IMR-90 (cell line): ENCODE results near the gene MPRIP. TPM values are rescaled to one million over a fixed set of nuclear protein-coding genes. Genes with fewer than 3 reads are reported as not detected.

ENCODE experiments used
- ATAC-seq: fragments of 200-7000 bp; cut with Tn5 transposase; 2 replicates; pipeline ENCODE4 v1.9.1; 2020; ENCODE audit warnings: low read depth, mild to moderate bottlenecking, moderate library complexity
- BruUV-seq: library from RNA; stranded (reverse); fragments of 400-500 nt; replicated peaks from 2 replicates; lab custom pipeline; 2021; lab: Mats Ljungman, UMichigan
- CTCF ChIA-PET: fragments of 300-600 bp; formaldehyde crosslinking; extraction: SDS; loops from one replicate; lab custom pipeline; 2021; ENCODE audit warnings: antibody characterized with exemption; lab: Yijun Ruan, JAX
- POLR2A ChIA-PET: fragments of 300-600 bp; sonication (Branson Sonifier 250); formaldehyde crosslinking; loops from one replicate; lab custom pipeline; 2022; ENCODE audit warnings: antibody characterized with exemption; ENCODE audit not compliant: unreplicated experiment; lab: Charles Lee
- DNase-seq: peaks from one replicate; pipeline ENCODE4 v3.0.0; 2013
- H2AFZ ChIP-seq: replicated peaks from 2 replicates; pipeline ENCODE3; 2013; ENCODE audit warnings: low read length, mild to moderate bottlenecking; ENCODE audit not compliant: poor library complexity
- H2AK5ac ChIP-seq: 2 replicates; pipeline ENCODE4 v1.6.1; 2013; ENCODE audit warnings: low read depth, low read length, inconsistent platforms
- H2AK9ac ChIP-seq: replicated peaks from 2 replicates; pipeline ENCODE3; 2013; ENCODE audit warnings: mild to moderate bottlenecking, low read depth, low read length, moderate library complexity; ENCODE audit not compliant: poor library complexity
- H2BK120ac ChIP-seq: 2 replicates; pipeline ENCODE4 v1.6.1; 2013; ENCODE audit warnings: low read depth, low read length, inconsistent platforms
- H2BK15ac ChIP-seq: 3 replicates; pipeline ENCODE4 v1.6.1; 2013; ENCODE audit warnings: low read depth, low read length, inconsistent platforms
- H2BK20ac ChIP-seq: 2 replicates; pipeline ENCODE4 v1.6.1; 2013; ENCODE audit warnings: low read depth, mild to moderate bottlenecking, inconsistent platforms, low read length, moderate library complexity
- H2BK5ac ChIP-seq: 2 replicates; pipeline ENCODE4 v1.6.1; 2013; ENCODE audit warnings: mild to moderate bottlenecking, low read depth, low read length, inconsistent platforms; ENCODE audit not compliant: poor library complexity, severe bottlenecking
- H3K14ac ChIP-seq: replicated peaks from 2 replicates; pipeline ENCODE4 v1.6.1; 2013; ENCODE audit warnings: low read depth, low read length, inconsistent platforms
- H3K18ac ChIP-seq: 2 replicates; pipeline ENCODE4 v1.6.1; 2013; ENCODE audit warnings: low read depth, low read length, control low read depth
- H3K23ac ChIP-seq: 2 replicates; pipeline ENCODE4 v1.6.1; 2013; ENCODE audit warnings: low read depth, low read length, inconsistent platforms
- H3K27ac ChIP-seq: 2 replicates; pipeline ENCODE4 v1.5.1; 2013; ENCODE audit warnings: mild to moderate bottlenecking, control low read depth, low read length; ENCODE audit not compliant: insufficient read depth
- H3K27me3 ChIP-seq: 2 replicates; pipeline ENCODE4 v1.6.1; 2013; ENCODE audit warnings: low read length; ENCODE audit not compliant: control insufficient read depth, insufficient read depth
- H3K36me3 ChIP-seq: 2 replicates; pipeline ENCODE4 v1.6.1; 2013; ENCODE audit warnings: low read length, mixed read lengths; ENCODE audit not compliant: control insufficient read depth, insufficient read depth
- H3K4ac ChIP-seq: 2 replicates; pipeline ENCODE4 v1.6.1; 2013; ENCODE audit warnings: low read depth, low read length, inconsistent platforms
- H3K4me1 ChIP-seq: 2 replicates; pipeline ENCODE4 v1.6.1; 2013; ENCODE audit warnings: low read length, mixed read lengths; ENCODE audit not compliant: control insufficient read depth, insufficient read depth
- H3K4me2 ChIP-seq: 2 replicates; pipeline ENCODE4 v1.6.1; 2013; ENCODE audit warnings: low read depth, mild to moderate bottlenecking, control low read depth, low read length, moderate library complexity
- H3K4me3 ChIP-seq: 2 replicates; pipeline ENCODE4 v1.5.1; 2013; ENCODE audit warnings: low read depth, mild to moderate bottlenecking, control low read depth, low read length, moderate library complexity; ENCODE audit not compliant: insufficient read depth
- H3K56ac ChIP-seq: 2 replicates; pipeline ENCODE4 v1.6.1; 2013; ENCODE audit warnings: low read length, inconsistent platforms; ENCODE audit not compliant: insufficient read depth; ENCODE audit errors: extremely low read depth
- H3K79me1 ChIP-seq, 2 experiments: 2 replicates each; pipeline ENCODE4 v1.6.1; 2013; ENCODE audit warnings: low read length in 2 of 2, inconsistent platforms in 1 of 2, low read depth in 1 of 2
- H3K9ac ChIP-seq: 2 replicates; pipeline ENCODE4 v1.6.1; 2013; ENCODE audit warnings: low read depth, low read length, control low read depth
- H3K9me1 ChIP-seq: 2 replicates; pipeline ENCODE4 v1.6.1; 2013; ENCODE audit warnings: low read length, inconsistent platforms; ENCODE audit not compliant: insufficient read depth
- H3K9me3 ChIP-seq: 2 replicates; pipeline ENCODE4 v1.6.1; 2013; ENCODE audit warnings: low read length; ENCODE audit not compliant: control insufficient read depth, insufficient read depth
- H4K20me1 ChIP-seq: 2 replicates; pipeline ENCODE4 v1.6.1; 2013; ENCODE audit warnings: low read length, inconsistent platforms; ENCODE audit not compliant: insufficient read depth
- H4K5ac ChIP-seq: 2 replicates; pipeline ENCODE4 v1.6.1; 2013; ENCODE audit warnings: mild to moderate bottlenecking, low read depth, low read length, control low read depth
- H4K8ac ChIP-seq, 2 experiments: 2 replicates each; pipeline ENCODE4 v1.6.1; 2013; ENCODE audit warnings: low read depth in 2 of 2, low read length in 2 of 2, control low read depth in 1 of 2, inconsistent platforms in 1 of 2
- H4K91ac ChIP-seq: 2 replicates; pipeline ENCODE4 v1.6.1; 2013; ENCODE audit warnings: low read depth, low read length, inconsistent platforms; ENCODE audit not compliant: insufficient read depth
- CEBPB ChIP-seq: IDR thresholded peaks from 2 replicates; pipeline ENCODE4 v1.6.1; 2012; ENCODE audit warnings: low read depth, low read length, improper control_type of control experiment
- FOS ChIP-seq: fragments of 150-350 bp; IDR thresholded peaks from 2 replicates; pipeline ENCODE4 v1.6.1; 2016; ENCODE audit warnings: low read depth, low read length
- MAFK ChIP-seq: IDR thresholded peaks from 2 replicates; pipeline ENCODE4 v1.6.1; 2012; ENCODE audit warnings: low read depth, low read length, improper control_type of control experiment
- MXI1 ChIP-seq: IDR thresholded peaks from 2 replicates; pipeline ENCODE4 v1.6.1; 2012; ENCODE audit warnings: low read depth, mild to moderate bottlenecking, low read length, moderate library complexity, borderline replicate concordance
- RCOR1 ChIP-seq: IDR thresholded peaks from 2 replicates; pipeline ENCODE4 v1.6.1; 2012; ENCODE audit warnings: mild to moderate bottlenecking, low read length, improper control_type of control experiment; ENCODE audit not compliant: insufficient replicate concordance
- WGBS, 2 experiments: methylation state at CpG; one replicate each; pipeline versions ENCODE4 v1.1.5 to v1.1.7; 2013; ENCODE audit warnings: missing lambda C conversion rate in 2 of 2; ENCODE audit not compliant: insufficient read length in 1 of 2; ENCODE audit errors: extremely low coverage in 2 of 2; 5-methylcytosine and 5-hydroxymethylcytosine counted together
- dilution Hi-C: fragments of 300-500 bp; cut with HindIII; formaldehyde crosslinking; loops from one replicate; pipeline ENCODE4 v1.14.3; 2018; ENCODE audit warnings: low sequenced_read_pairs; ENCODE audit not compliant: unreplicated experiment
- in situ Hi-C: fragments of 300-500 bp; cut with MboI; formaldehyde crosslinking; loops from 3 replicates; pipeline ENCODE4 v1.14.3; 2019; ENCODE audit warnings: low sequenced_read_pairs, inconsistent platforms, mixed read lengths
- intact Hi-C: fragments of 100-400 bp; cut with micrococcal nuclease; formaldehyde crosslinking; loops from 2 replicates; pipeline ENCODE4 v1.10.0; 2022
- polyA plus RNA-seq, 3 experiments: library from polyadenylated mRNA; depleted of rRNA; stranded (reverse); fragments of >200 nt; gene quantifications; 2 replicates each; pipeline ENCODE4 v1.2.3, GENCODE V29; 2012; ENCODE audit warnings: low replicate concordance in 1 of 3
- total RNA-seq: library from RNA; depleted of rRNA; stranded (reverse); fragments of >200 nt; gene quantifications from 2 replicates; pipeline ENCODE4 v1.2.3, GENCODE V29; 2012

Gene MPRIP
- total and polyA plus RNA-seq, 2 of the 4 experiments (the other 2 are of a cell fraction) = 111 to 149 TPM

GRCh38 chr17:17167356-17167755 is 125.1 kb downstream of the MPRIP start:
- ATAC-seq (no peak), DNase-seq (no peak)
- Histone ChIP-seq H3K79me1 (peaks cover 10 to 55% of the 10 kb centered on the region in 2 experiments), H3K4me3 (no peak overlapping the region), H2BK15ac (no peak overlapping the region), H3K4me2 (no peak overlapping the region), H4K5ac (no peak overlapping the region), H3K27me3 (no peaks in the 10 kb centered on the region), H3K27ac (no peak overlapping the region), H2AK5ac (no peak overlapping the region), H3K23ac (no peak overlapping the region), H2BK20ac (no peak overlapping the region), H2AFZ (no peak overlapping the region), H3K56ac (no peak overlapping the region), H3K18ac (no peak overlapping the region), H3K9me3 (no peaks in the 10 kb centered on the region), H3K9ac (no peak overlapping the region), H3K4ac (no peak overlapping the region), H3K4me1 (no peaks in the 10 kb centered on the region), H2AK9ac (peak overlapping the region; percentile 43), H2BK5ac (no peak overlapping the region), H4K20me1 (peaks cover 12% of the 10 kb centered on the region), H4K91ac (no peak overlapping the region), H3K14ac (no peak overlapping the region), H3K36me3 (peaks cover 71% of the 10 kb centered on the region), H3K9me1 (peaks cover 4% of the 10 kb centered on the region; the same call in 1 of the 2 replicates), H2BK120ac (no peak overlapping the region), H4K8ac (no peak overlapping the region)
- dilution Hi-C loops (no loop called here), intact Hi-C loops (no loop called here), in situ Hi-C loops (no loop called here)
- 97% methylated on average over 6 of the region's 10 CpGs; no CpG with 5 or more reads in 1 of the 2 experiments for WGBS, 2 experiments
- no TSS peak for BruUV-seq
- TF ChIP-seq MXI1 (no peak), CEBPB (no peak), FOS (no peak), RCOR1 (no peak), MAFK (no peak)
- ChIA-PET CTCF (interaction anchor here (0.5 kb wide), 1 partner anchor 10 kb away, joined by 4 read pairs; no protein-coding TSS in a partner anchor), POLR2A (no interaction called here)
